ENCODE results near the gene DNAH6. TPM values are rescaled to one million over a fixed set of nuclear protein-coding genes. Genes with fewer than 3 reads are reported as not detected.

DNAH6 gene
- total and polyA plus RNA-seq, 11 donors = 0.05 to 0.75 (median 0.10) TPM; not detected in 2

DNA sequence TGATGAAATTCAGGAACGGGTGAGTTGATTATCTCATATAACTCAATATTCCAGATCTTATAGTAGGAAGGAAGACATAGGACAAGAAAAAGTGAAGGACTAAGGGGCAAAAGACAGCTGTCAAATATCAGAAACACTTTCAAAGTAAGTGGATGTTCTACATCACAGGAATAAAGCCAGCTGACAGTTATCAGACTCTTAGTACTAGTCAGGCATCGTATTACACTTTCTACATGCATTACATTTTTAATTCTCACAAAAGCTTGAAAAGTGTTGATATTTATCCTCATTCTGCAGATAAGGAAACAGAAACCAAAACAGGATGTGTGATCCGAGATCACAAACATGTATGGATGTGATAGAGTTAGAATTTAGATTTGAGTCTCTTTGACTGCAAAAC lies 63.4 kb downstream of the DNAH6 start:
- intact Hi-C loops (cut with DNase I) = loop anchor here in 1 of 10 donors (2.0 kb wide), 1 partner anchor 59 kb away; no protein-coding TSS in a partner anchor
- no peaks in the 10 kb centered on the region for H3K36me3 ChIP-seq
- WGBS, 4 donors = 23 to 33% (median 24%) methylated on average over 3 of the region's 3 CpGs

DNA sequence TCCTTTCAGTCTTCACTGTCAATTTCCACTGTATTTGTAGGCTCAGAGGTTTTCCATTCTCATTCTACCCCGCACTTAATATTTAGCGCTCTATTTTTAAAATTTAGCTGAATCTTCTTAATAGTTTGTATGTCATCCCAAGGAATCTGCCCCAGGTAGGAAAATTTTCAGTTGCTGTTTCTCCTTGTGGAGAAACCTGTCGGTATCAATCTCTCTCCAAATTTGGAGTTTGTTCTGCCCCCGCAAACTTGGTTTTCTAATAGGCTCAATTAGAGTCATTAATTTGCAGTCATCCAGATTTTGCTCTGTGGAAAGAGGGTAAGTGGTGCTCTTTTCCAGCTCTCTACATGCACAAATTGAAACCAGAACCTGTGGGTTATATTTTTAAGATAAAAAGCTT lies 87.6 kb downstream of the DNAH6 start:
- Histone ChIP-seq H3K27ac (no peak overlapping the region), H3K9me3 (peaks cover 0 to 11% (median 0%) of the 10 kb centered on the region in 12 donors), H3K27me3 (no peaks in the 10 kb centered on the region), H3K4me1 (no peaks in the 10 kb centered on the region), H3K4me3 (no peak overlapping the region), H3K36me3 (no peaks in the 10 kb centered on the region)
- ATAC-seq = no peak
- intact Hi-C loops (cut with DNase I) = no loop called here
- no peak for DNase-seq
- TF ChIP-seq POLR2A (IDR thresholded peaks at IDR 0.05) = no peak
- WGBS, 4 donors = 78 to 90% (median 85%) methylated on average over 4 of the region's 4 CpGs

More for the DNA sequence above, 63.4 kb downstream of the DNAH6 start:
- no peak for DNase-seq
- ATAC-seq = no peak
- Histone ChIP-seq H3K4me3 (no peak overlapping the region), H3K27ac (no peak overlapping the region), H3K9me3 (no peaks in the 10 kb centered on the region), H3K4me1 (peaks cover 0 to 4% (median 0%) of the 10 kb centered on the region in 12 donors), H3K27me3 (no peaks in the 10 kb centered on the region)
- TF ChIP-seq, protein P1, sequence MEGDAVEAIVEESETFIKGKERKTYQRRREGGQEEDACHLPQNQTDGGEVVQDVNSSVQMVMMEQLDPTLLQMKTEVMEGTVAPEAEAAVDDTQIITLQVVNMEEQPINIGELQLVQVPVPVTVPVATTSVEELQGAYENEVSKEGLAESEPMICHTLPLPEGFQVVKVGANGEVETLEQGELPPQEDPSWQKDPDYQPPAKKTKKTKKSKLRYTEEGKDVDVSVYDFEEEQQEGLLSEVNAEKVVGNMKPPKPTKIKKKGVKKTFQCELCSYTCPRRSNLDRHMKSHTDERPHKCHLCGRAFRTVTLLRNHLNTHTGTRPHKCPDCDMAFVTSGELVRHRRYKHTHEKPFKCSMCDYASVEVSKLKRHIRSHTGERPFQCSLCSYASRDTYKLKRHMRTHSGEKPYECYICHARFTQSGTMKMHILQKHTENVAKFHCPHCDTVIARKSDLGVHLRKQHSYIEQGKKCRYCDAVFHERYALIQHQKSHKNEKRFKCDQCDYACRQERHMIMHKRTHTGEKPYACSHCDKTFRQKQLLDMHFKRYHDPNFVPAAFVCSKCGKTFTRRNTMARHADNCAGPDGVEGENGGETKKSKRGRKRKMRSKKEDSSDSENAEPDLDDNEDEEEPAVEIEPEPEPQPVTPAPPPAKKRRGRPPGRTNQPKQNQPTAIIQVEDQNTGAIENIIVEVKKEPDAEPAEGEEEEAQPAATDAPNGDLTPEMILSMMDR (IDR thresholded peaks at IDR 0.05) = no peak
- TF ChIP-seq POLR2A (IDR thresholded peaks at IDR 0.05) = no peak

DNA sequence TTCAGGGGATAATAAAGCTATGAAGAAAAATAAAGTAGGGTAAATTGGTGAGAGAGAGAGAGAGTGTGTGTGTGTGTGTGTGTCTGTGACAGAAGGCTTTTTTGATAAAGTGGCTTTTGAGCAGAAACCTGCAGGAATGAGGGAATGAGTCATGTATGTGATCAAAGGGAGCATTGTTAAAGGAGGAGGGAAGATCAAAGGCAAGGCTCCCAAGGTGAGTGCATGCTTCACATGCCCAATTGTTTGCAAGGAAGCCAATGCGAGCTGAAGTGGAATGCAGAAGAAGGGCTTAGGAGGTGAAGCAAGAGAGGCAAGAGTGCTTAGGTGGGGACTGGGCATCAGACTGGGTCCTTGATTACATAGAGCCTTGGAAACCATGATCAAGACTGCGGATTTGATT lies 96.8 kb downstream of the DNAH6 start:
- Histone ChIP-seq H3K27me3 (no peaks in the 10 kb centered on the region), H3K27ac (no peak overlapping the region), H3K4me1 (no peaks in the 10 kb centered on the region), H3K4me3 (no peak overlapping the region), H3K36me3 (no peaks in the 10 kb centered on the region), H3K9me3 (peaks cover 0 to 23% (median 0%) of the 10 kb centered on the region in 12 donors)
- WGBS, 4 donors = 78 to 82% (median 80%) methylated on average over 2 of the region's 2 CpGs
- no peak for DNase-seq
- TF ChIP-seq, protein P1 (IDR thresholded peaks at IDR 0.05) = no peak
- TF ChIP-seq POLR2A (IDR thresholded peaks at IDR 0.05) = no peak
- intact Hi-C loops (cut with DNase I) = no loop called here
- ATAC-seq = no peak

DNA sequence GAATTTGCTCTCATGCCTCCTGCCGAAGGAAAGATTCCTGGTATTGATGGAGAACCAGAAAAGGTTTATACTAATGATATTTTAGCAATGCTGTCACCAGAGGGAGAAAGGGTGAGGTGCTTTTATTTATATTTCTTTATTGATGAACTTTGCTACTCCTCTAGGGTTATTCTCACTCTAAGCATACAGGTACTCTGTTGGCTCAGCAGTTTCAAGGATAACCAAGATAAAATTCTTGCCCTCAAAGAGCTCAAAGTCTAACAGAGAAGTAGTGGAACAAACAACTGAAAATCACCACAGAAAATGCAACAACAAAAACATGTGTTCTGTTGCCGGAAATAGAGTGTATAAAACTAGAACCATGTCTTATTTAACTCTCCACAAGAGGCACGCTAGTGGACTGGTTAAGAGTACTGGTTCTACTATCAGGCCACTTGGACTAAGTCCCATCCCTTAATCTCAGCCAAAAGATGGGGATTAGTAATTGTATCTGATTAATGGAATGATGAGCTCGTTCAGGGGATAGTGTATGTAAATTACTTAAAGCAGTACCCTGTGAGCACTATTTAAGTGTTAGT lies 103.6 kb downstream of the DNAH6 start:
- no peaks in the 10 kb centered on the region for H3K36me3 ChIP-seq

More for the DNA sequence above, 103.6 kb downstream of the DNAH6 start:
- peaks cover 0 to 9% (median 0%) of the 10 kb centered on the region in 12 donors for H3K9me3 ChIP-seq
- no peaks in the 10 kb centered on the region for H3K4me1 ChIP-seq
- H3K27ac ChIP-seq = no peak overlapping the region
- 73 to 84% (median 78%) methylated on average over 4 of the region's 4 CpGs for WGBS, 4 donors
- H3K4me3 ChIP-seq = no peak overlapping the region
- TF ChIP-seq, protein P1 (IDR thresholded peaks at IDR 0.05) = no peak
- no peak for TF ChIP-seq POLR2A (IDR thresholded peaks at IDR 0.05)
- ATAC-seq (no peak), DNase-seq (no peak)
- intact Hi-C loops (cut with DNase I) = no loop called here
- H3K27me3 ChIP-seq = no peaks in the 10 kb centered on the region

Data from heart left ventricle (tissue), 16 donors.